ENCODE measurements around the gene TBPL1. TPM values are rescaled to one million over a fixed set of nuclear protein-coding genes. Genes with fewer than 3 reads are reported as not detected.

Gene TBPL1
- total and polyA plus RNA-seq, 2 donors: 29.0 to 41.9 TPM

GRCh38 chr6:134005800-134006199 is 52.8 kb downstream of the TBPL1 start:
- no peaks in the 10 kb centered on the region for H3K9me3 ChIP-seq (ENCODE audit: control insufficient read depth in 2 of 2, insufficient read depth in 1 of 2, low read length in 1 of 2)
- H3K27me3 ChIP-seq (ENCODE audit: control insufficient read depth in 2 of 2, insufficient read depth in 1 of 2, low read length in 1 of 2): no peaks in the 10 kb centered on the region
- no peak overlapping the region for H3K27ac ChIP-seq (ENCODE audit: low read depth in 1 of 2, low read length in 1 of 2)
- H3K36me3 ChIP-seq (ENCODE audit: control insufficient read depth in 2 of 2, insufficient read depth in 2 of 2, low read length in 1 of 2): no peaks in the 10 kb centered on the region
- H3K4me1 ChIP-seq (ENCODE audit: control insufficient read depth in 2 of 2, insufficient read depth in 2 of 2, low read length in 2 of 2): no peaks in the 10 kb centered on the region
- WGBS: 95% methylated on average over 6 of the region's 6 CpGs
- H3K4me3 ChIP-seq (ENCODE audit: low read length in 2 of 2): no peak overlapping the region
- DNase-seq (ENCODE audit: low read depth in 6 of 9, low spot score in 9 of 9): no peak

GRCh38 chr6:134007077-134007476 is 54.1 kb downstream of the TBPL1 start:
- H3K27me3 ChIP-seq (ENCODE audit: control insufficient read depth in 2 of 2, insufficient read depth in 1 of 2, low read length in 1 of 2): no peaks in the 10 kb centered on the region
- DNase-seq (ENCODE audit: low read depth in 6 of 9, low spot score in 9 of 9): no peak
- WGBS: 87% methylated on average over 4 of the region's 4 CpGs

GRCh38 chr6:134009876-134010275 is 56.9 kb downstream of the TBPL1 start:
- H3K27ac ChIP-seq (ENCODE audit: low read depth in 1 of 2, low read length in 1 of 2): no peak overlapping the region

More at GRCh38 chr6:134007077-134007476, 54.1 kb downstream of the TBPL1 start:
- H3K9me3 ChIP-seq (ENCODE audit: control insufficient read depth in 2 of 2, insufficient read depth in 1 of 2, low read length in 1 of 2): no peaks in the 10 kb centered on the region
- no peaks in the 10 kb centered on the region for H3K4me1 ChIP-seq (ENCODE audit: control insufficient read depth in 2 of 2, insufficient read depth in 2 of 2, low read length in 2 of 2)
- H3K27ac ChIP-seq (ENCODE audit: low read depth in 1 of 2, low read length in 1 of 2): no peak overlapping the region
- no peak overlapping the region for H3K4me3 ChIP-seq (ENCODE audit: low read length in 2 of 2)
- H3K36me3 ChIP-seq (ENCODE audit: control insufficient read depth in 2 of 2, insufficient read depth in 2 of 2, low read length in 1 of 2): no peaks in the 10 kb centered on the region

GRCh38 chr6:134010400-134010799 is 57.4 kb downstream of the TBPL1 start:
- Histone ChIP-seq H3K4me3 (ENCODE audit: low read length in 2 of 2) (no peak overlapping the region), H3K4me1 (ENCODE audit: control insufficient read depth in 2 of 2, insufficient read depth in 2 of 2, low read length in 2 of 2) (no peaks in the 10 kb centered on the region), H3K27me3 (ENCODE audit: control insufficient read depth in 2 of 2, insufficient read depth in 1 of 2, low read length in 1 of 2) (no peaks in the 10 kb centered on the region), H3K36me3 (ENCODE audit: control insufficient read depth in 2 of 2, insufficient read depth in 2 of 2, low read length in 1 of 2) (no peaks in the 10 kb centered on the region), H3K27ac (ENCODE audit: low read depth in 1 of 2, low read length in 1 of 2) (no peak overlapping the region), H3K9me3 (ENCODE audit: control insufficient read depth in 2 of 2, insufficient read depth in 1 of 2, low read length in 1 of 2) (no peaks in the 10 kb centered on the region)
- no peak for DNase-seq (ENCODE audit: low read depth in 6 of 9, low spot score in 9 of 9)
- WGBS: 97% methylated on average over 8 of the region's 8 CpGs

More at GRCh38 chr6:134009876-134010275, 56.9 kb downstream of the TBPL1 start:
- H3K4me3 ChIP-seq (ENCODE audit: low read length in 2 of 2): no peak overlapping the region
- DNase-seq (ENCODE audit: low read depth in 6 of 9, low spot score in 9 of 9): no peak
- no peaks in the 10 kb centered on the region for H3K4me1 ChIP-seq (ENCODE audit: control insufficient read depth in 2 of 2, insufficient read depth in 2 of 2, low read length in 2 of 2)
- no peaks in the 10 kb centered on the region for H3K27me3 ChIP-seq (ENCODE audit: control insufficient read depth in 2 of 2, insufficient read depth in 1 of 2, low read length in 1 of 2)
- no peaks in the 10 kb centered on the region for H3K36me3 ChIP-seq (ENCODE audit: control insufficient read depth in 2 of 2, insufficient read depth in 2 of 2, low read length in 1 of 2)
- H3K9me3 ChIP-seq (ENCODE audit: control insufficient read depth in 2 of 2, insufficient read depth in 1 of 2, low read length in 1 of 2): no peaks in the 10 kb centered on the region

GRCh38 chr6:134010974-134011373 is 58.0 kb downstream of the TBPL1 start:
- 97% methylated on average over 2 of the region's 2 CpGs for WGBS
- Histone ChIP-seq H3K27me3 (ENCODE audit: control insufficient read depth in 2 of 2, insufficient read depth in 1 of 2, low read length in 1 of 2) (no peaks in the 10 kb centered on the region), H3K9me3 (ENCODE audit: control insufficient read depth in 2 of 2, insufficient read depth in 1 of 2, low read length in 1 of 2) (no peaks in the 10 kb centered on the region), H3K4me1 (ENCODE audit: control insufficient read depth in 2 of 2, insufficient read depth in 2 of 2, low read length in 2 of 2) (no peaks in the 10 kb centered on the region), H3K27ac (ENCODE audit: low read depth in 1 of 2, low read length in 1 of 2) (no peak overlapping the region), H3K36me3 (ENCODE audit: control insufficient read depth in 2 of 2, insufficient read depth in 2 of 2, low read length in 1 of 2) (no peaks in the 10 kb centered on the region), H3K4me3 (ENCODE audit: low read length in 2 of 2) (no peak overlapping the region)
- no peak for DNase-seq (ENCODE audit: low read depth in 6 of 9, low spot score in 9 of 9)

GRCh38 chr6:134014588-134015137 is 61.6 kb downstream of the TBPL1 start:
- H3K9me3 ChIP-seq (ENCODE audit: control insufficient read depth in 2 of 2, insufficient read depth in 1 of 2, low read length in 1 of 2): no peaks in the 10 kb centered on the region
- H3K36me3 ChIP-seq (ENCODE audit: control insufficient read depth in 2 of 2, insufficient read depth in 2 of 2, low read length in 1 of 2): no peaks in the 10 kb centered on the region
- no peak for DNase-seq (ENCODE audit: low read depth in 6 of 9, low spot score in 9 of 9)
- no peak overlapping the region for H3K27ac ChIP-seq (ENCODE audit: low read depth in 1 of 2, low read length in 1 of 2)
- WGBS: 92% methylated on average over 3 of the region's 3 CpGs
- H3K27me3 ChIP-seq (ENCODE audit: control insufficient read depth in 2 of 2, insufficient read depth in 1 of 2, low read length in 1 of 2): no peaks in the 10 kb centered on the region
- no peaks in the 10 kb centered on the region for H3K4me1 ChIP-seq (ENCODE audit: control insufficient read depth in 2 of 2, insufficient read depth in 2 of 2, low read length in 2 of 2)
- no peak overlapping the region for H3K4me3 ChIP-seq (ENCODE audit: low read length in 2 of 2)

GRCh38 chr6:134015719-134016557 is 62.9 kb downstream of the TBPL1 start:
- Histone ChIP-seq H3K36me3 (ENCODE audit: control insufficient read depth in 2 of 2, insufficient read depth in 2 of 2, low read length in 1 of 2) (no peaks in the 10 kb centered on the region), H3K27me3 (ENCODE audit: control insufficient read depth in 2 of 2, insufficient read depth in 1 of 2, low read length in 1 of 2) (no peaks in the 10 kb centered on the region), H3K4me1 (ENCODE audit: control insufficient read depth in 2 of 2, insufficient read depth in 2 of 2, low read length in 2 of 2) (no peaks in the 10 kb centered on the region), H3K4me3 (ENCODE audit: low read length in 2 of 2) (no peak overlapping the region), H3K9me3 (ENCODE audit: control insufficient read depth in 2 of 2, insufficient read depth in 1 of 2, low read length in 1 of 2) (no peaks in the 10 kb centered on the region), H3K27ac (ENCODE audit: low read depth in 1 of 2, low read length in 1 of 2) (no peak overlapping the region)
- DNase-seq (ENCODE audit: low read depth in 6 of 9, low spot score in 9 of 9): no peak
- 97% methylated on average over 5 of the region's 5 CpGs for WGBS

- no peak overlapping the region for H3K27ac ChIP-seq (ENCODE audit: low read depth in 1 of 2, low read length in 1 of 2)
- DNase-seq (ENCODE audit: low read depth in 6 of 9, low spot score in 9 of 9): no peak
- no peaks in the 10 kb centered on the region for H3K9me3 ChIP-seq (ENCODE audit: control insufficient read depth in 2 of 2, insufficient read depth in 1 of 2, low read length in 1 of 2)
- no peaks in the 10 kb centered on the region for H3K36me3 ChIP-seq (ENCODE audit: control insufficient read depth in 2 of 2, insufficient read depth in 2 of 2, low read length in 1 of 2)
- no peak overlapping the region for H3K4me3 ChIP-seq (ENCODE audit: low read length in 2 of 2)
- H3K4me1 ChIP-seq (ENCODE audit: control insufficient read depth in 2 of 2, insufficient read depth in 2 of 2, low read length in 2 of 2): no peaks in the 10 kb centered on the region
- H3K27me3 ChIP-seq (ENCODE audit: control insufficient read depth in 2 of 2, insufficient read depth in 1 of 2, low read length in 1 of 2): no peaks in the 10 kb centered on the region
Observed at GRCh38 chr6:134016558-134016814, 63.5 kb downstream of the TBPL1 start.

- no peak overlapping the region for H3K27ac ChIP-seq (ENCODE audit: low read depth in 1 of 2, low read length in 1 of 2)
- H3K9me3 ChIP-seq (ENCODE audit: control insufficient read depth in 2 of 2, insufficient read depth in 1 of 2, low read length in 1 of 2): no peaks in the 10 kb centered on the region
- no peaks in the 10 kb centered on the region for H3K27me3 ChIP-seq (ENCODE audit: control insufficient read depth in 2 of 2, insufficient read depth in 1 of 2, low read length in 1 of 2)
- no peak for DNase-seq (ENCODE audit: low read depth in 6 of 9, low spot score in 9 of 9)
- H3K4me1 ChIP-seq (ENCODE audit: control insufficient read depth in 2 of 2, insufficient read depth in 2 of 2, low read length in 2 of 2): peaks cover 0 to 2% of the 10 kb centered on the region in 2 donors
- 97% methylated on average over 1 of the region's 1 CpG for WGBS
- no peaks in the 10 kb centered on the region for H3K36me3 ChIP-seq (ENCODE audit: control insufficient read depth in 2 of 2, insufficient read depth in 2 of 2, low read length in 1 of 2)
- H3K4me3 ChIP-seq (ENCODE audit: low read length in 2 of 2): no peak overlapping the region
Observed at GRCh38 chr6:134020071-134020470, 67.0 kb downstream of the TBPL1 start.
